Gastroesophageal sphincter (tissue), 4 donors: ENCODE measurements around the gene BDNF. TPM values are rescaled to one million over a fixed set of nuclear protein-coding genes. Genes with fewer than 3 reads are reported as not detected.
A peak's percentile ranks its signal among the peaks of the same experiment; 100 is the strongest.

Source experiments
- ATAC-seq: fragments of 150-250 bp; one replicate; pipeline ENCODE4 v1.9.1; 2016; ENCODE audit warnings: mild to moderate bottlenecking, moderate library complexity
- H3K27ac ChIP-seq, 4 donors: fragments of 200-600 bp; sonication (generic) in 3 of 4; 1 replicate in 3 of 4; 2 replicates in 1 of 4; pipeline ENCODE4 v1.5.1; 2016 to 2019
- H3K27me3 ChIP-seq: fragments of 200-600 bp; sonication (generic); one replicate; pipeline ENCODE4 v1.5.1; 2019
- H3K36me3 ChIP-seq, 2 donors: fragments of 200-600 bp; sonication (generic); one replicate each; pipeline ENCODE4 v1.5.1; 2019; ENCODE audit warnings: control low read depth in 1 of 2
- H3K4me1 ChIP-seq, 3 donors: fragments of 200-600 bp; sonication (generic); 1 replicate in 2 of 3; 2 replicates in 1 of 3; pipeline ENCODE4 v1.5.1; 2016 to 2019; ENCODE audit warnings: control low read depth in 2 of 3
- H3K4me3 ChIP-seq, 2 donors: fragments of 200-600 bp; sonication (generic); one replicate each; pipeline ENCODE4 v1.5.1; 2019; ENCODE audit warnings: mild to moderate bottlenecking in 1 of 2, moderate library complexity in 1 of 2
- H3K9me3 ChIP-seq, 3 donors: fragments of 200-600 bp; sonication (generic); one replicate each; pipeline ENCODE4 v1.5.1; 2017 to 2019; ENCODE audit warnings: control low read depth in 2 of 3
- CTCF ChIP-seq, 4 experiments: fragments of 200-600 bp in 2 of 4; fragments of 450-650 bp in 2 of 4; sonication (generic) in 1 of 4; IDR thresholded peaks; one replicate each; pipeline ENCODE4 v1.5.1; 2017 to 2019; ENCODE audit warnings: antibody characterized with exemption in 4 of 4, mild to moderate bottlenecking in 2 of 4, moderate library complexity in 2 of 4
- EP300 ChIP-seq: sonication (generic); formaldehyde crosslinking; IDR thresholded peaks from one replicate; pipeline ENCODE4 v1.6.1; 2017; ENCODE audit warnings: antibody characterized with exemption, mild to moderate bottlenecking
- POLR2A ChIP-seq, 2 donors: fragments of 450-650 bp; IDR thresholded peaks; one replicate each; pipeline ENCODE4 v1.6.1; 2017; ENCODE audit warnings: antibody characterized with exemption in 2 of 2, mild to moderate bottlenecking in 2 of 2, moderate library complexity in 1 of 2
- POLR2AphosphoS5 ChIP-seq: sonication (generic); formaldehyde crosslinking; IDR thresholded peaks from one replicate; pipeline ENCODE4 v1.6.1; 2017; ENCODE audit warnings: antibody characterized with exemption
- WGBS, 2 donors: methylation state at CpG; one replicate each; pipeline ENCODE4 v1.1.5; 2018; ENCODE audit warnings: low coverage in 1 of 2; 5-methylcytosine and 5-hydroxymethylcytosine counted together
- total RNA-seq, 4 donors: library from RNA; depleted of rRNA; stranded (reverse); fragments of >200 nt; gene quantifications; one replicate each; pipeline ENCODE4 v1.1.0, GENCODE V29; 2016

BDNF gene
- total RNA-seq, 4 donors from 2014 or later, result 0.31 to 0.62 (median 0.37) TPM; not detected in 1

- 2 to 10% methylated on average over 16 to 22 of the region's 25 CpGs for WGBS, 2 donors
- Histone ChIP-seq H3K27me3 (peaks cover 90% of the 10 kb centered on the region), H3K9me3 (peaks cover 0 to 4% (median 0%) of the 10 kb centered on the region in 3 donors), H3K27ac (no peak overlapping the region), H3K4me1 (peaks cover 0 to 43% (median 24%) of the 10 kb centered on the region in 3 donors), H3K4me3 (no peak overlapping the region), H3K36me3 (no peaks in the 10 kb centered on the region)
- ATAC-seq, result no peak
- no peak for TF ChIP-seq CTCF (IDR thresholded peaks at IDR 0.05)
Observed at GRCh38 chr11:27720277-27720830, 20.1 kb upstream of the BDNF start.

- ATAC-seq, result no peak
- peaks cover 93% of the 10 kb centered on the region for H3K27me3 ChIP-seq
- 0% methylated on average over 1 to 7 of the region's 16 CpGs for WGBS, 2 donors
Observed at GRCh38 chr11:27719546-27719925, 19.3 kb upstream of the BDNF start.

GRCh38 chr11:27718863-27719545, 18.7 kb upstream of the BDNF start:
- H3K4me1 ChIP-seq, result peaks cover 0 to 43% (median 24%) of the 10 kb centered on the region in 3 donors
- ATAC-seq, result peak; percentile 44
- H3K4me3 ChIP-seq, result peak overlapping the region; percentile 13 to 54
- no peak for TF ChIP-seq EP300
- TF ChIP-seq POLR2A (IDR thresholded peaks at IDR 0.05), result no peak
- no peak for TF ChIP-seq CTCF (IDR thresholded peaks at IDR 0.05)
- TF ChIP-seq POLR2AphosphoS5, result no peak
- H3K9me3 ChIP-seq, result peaks cover 0 to 4% (median 0%) of the 10 kb centered on the region in 3 donors
- no CpG with 5 or more reads among the region's 52 CpGs for WGBS, 2 donors
- H3K36me3 ChIP-seq, result no peaks in the 10 kb centered on the region
- peaks cover 93% of the 10 kb centered on the region for H3K27me3 ChIP-seq
- no peak overlapping the region for H3K27ac ChIP-seq

More at GRCh38 chr11:27719546-27719925, 19.3 kb upstream of the BDNF start:
- H3K27ac ChIP-seq, result no peak overlapping the region
- H3K9me3 ChIP-seq, result peaks cover 0 to 4% (median 0%) of the 10 kb centered on the region in 3 donors
- TF ChIP-seq EP300 (no peak), CTCF (IDR thresholded peaks at IDR 0.05) (no peak)
- H3K4me1 ChIP-seq, result peaks cover 0 to 43% (median 24%) of the 10 kb centered on the region in 3 donors
- peak overlapping the region in 1 of 2 donors; percentile 54 for H3K4me3 ChIP-seq
- no peaks in the 10 kb centered on the region for H3K36me3 ChIP-seq

GRCh38 chr11:27718346-27718862, 18.1 kb upstream of the BDNF start:
- no peak overlapping the region for H3K27ac ChIP-seq
- H3K4me3 ChIP-seq, result peak overlapping the region in 1 of 2 donors; percentile 54
- TF ChIP-seq POLR2AphosphoS5, result no peak
- TF ChIP-seq CTCF (IDR thresholded peaks at IDR 0.05), result no peak
- TF ChIP-seq EP300, result no peak
- TF ChIP-seq POLR2A (IDR thresholded peaks at IDR 0.05), result no peak
- peaks cover 0 to 4% (median 0%) of the 10 kb centered on the region in 3 donors for H3K9me3 ChIP-seq
- no peaks in the 10 kb centered on the region for H3K36me3 ChIP-seq
- H3K4me1 ChIP-seq, result peaks cover 0 to 43% (median 24%) of the 10 kb centered on the region in 3 donors
- WGBS, 2 donors, result 3% methylated on average over 6 to 26 of the region's 30 CpGs
- H3K27me3 ChIP-seq, result peaks cover 91% of the 10 kb centered on the region
- peak; percentile 71 for ATAC-seq

GRCh38 chr11:27717801-27718229, 17.6 kb upstream of the BDNF start:
- WGBS, 2 donors, result 2 to 6% methylated on average over 8 of the region's 8 CpGs
- Histone ChIP-seq H3K4me1 (peaks cover 0 to 40% (median 23%) of the 10 kb centered on the region in 3 donors), H3K27me3 (peaks cover 91% of the 10 kb centered on the region), H3K27ac (no peak overlapping the region), H3K36me3 (no peaks in the 10 kb centered on the region), H3K4me3 (peak overlapping the region in 1 of 2 donors; percentile 54), H3K9me3 (peaks cover 0 to 4% (median 0%) of the 10 kb centered on the region in 3 donors)
- no peak for ATAC-seq
- TF ChIP-seq EP300 (no peak), CTCF (IDR thresholded peaks at IDR 0.05) (no peak), POLR2AphosphoS5 (no peak), POLR2A (IDR thresholded peaks at IDR 0.05) (no peak)
